IPS DF 6.9 (cell line): Measurements from ENCODE around the gene FOXI3.

Source experiments
- DNase-seq: peaks from one replicate; pipeline ENCODE4 v3.0.0-alpha.2; 2013; ENCODE audit warnings: low read depth, low spot score
- H3K27ac ChIP-seq: one replicate; pipeline ENCODE4 v1.5.1; 2013; ENCODE audit warnings: low read length, control low read depth
- H3K27me3 ChIP-seq: 2 replicates; pipeline ENCODE4 v1.6.1; 2013; ENCODE audit warnings: mild to moderate bottlenecking, low read length; ENCODE audit not compliant: control insufficient read depth, insufficient read depth
- H3K36me3 ChIP-seq: 2 replicates; pipeline ENCODE4 v1.6.1; 2013; ENCODE audit warnings: low read length; ENCODE audit not compliant: control insufficient read depth, insufficient read depth
- H3K4me1 ChIP-seq: 2 replicates; pipeline ENCODE4 v1.6.1; 2013; ENCODE audit warnings: low read length; ENCODE audit not compliant: control insufficient read depth, insufficient read depth
- H3K4me3 ChIP-seq: 2 replicates; pipeline ENCODE4 v1.5.1; 2013; ENCODE audit warnings: mild to moderate bottlenecking, low read length
- H3K9me3 ChIP-seq: 2 replicates; pipeline ENCODE4 v1.6.1; 2013; ENCODE audit warnings: low read length, inconsistent platforms; ENCODE audit not compliant: control insufficient read depth, insufficient read depth
- WGBS: extraction: QIAGEN DNeasy Blood & Tissue Kit; methylation state at CpG from one replicate; pipeline ENCODE4 v1.1.7; 2013; ENCODE audit warnings: mixed read lengths, missing lambda C conversion rate; ENCODE audit not compliant: insufficient read length, insufficient coverage; 5-methylcytosine and 5-hydroxymethylcytosine counted together

FOXI3 gene

GRCh38 chr2:88469202-88470114 is 17.0 kb upstream of the FOXI3 start:
- no peaks in the 10 kb centered on the region for H3K27me3 ChIP-seq
- H3K9me3 ChIP-seq: no peaks in the 10 kb centered on the region; the same call in 1 of the 2 replicates
- H3K4me3 ChIP-seq: no peak overlapping the region
- WGBS: 100% methylated on average over 1 of the region's 4 CpGs
- DNase-seq: no peak
- H3K4me1 ChIP-seq: peaks cover 5% of the 10 kb centered on the region; the same call in 1 of the 2 replicates
- no peaks in the 10 kb centered on the region for H3K36me3 ChIP-seq
- H3K27ac ChIP-seq: no peak overlapping the region

GRCh38 chr2:88464153-88464552 is 11.7 kb upstream of the FOXI3 start:
- Histone ChIP-seq H3K27me3 (no peaks in the 10 kb centered on the region), H3K27ac (no peak overlapping the region), H3K36me3 (no peaks in the 10 kb centered on the region), H3K4me3 (no peak overlapping the region), H3K9me3 (no peaks in the 10 kb centered on the region; the same call in 1 of the 2 replicates), H3K4me1 (no peaks in the 10 kb centered on the region)
- DNase-seq: no peak
- WGBS: no CpG with 5 or more reads among the region's 5 CpGs

- Histone ChIP-seq H3K27ac (no peak overlapping the region), H3K4me1 (peaks cover 2% of the 10 kb centered on the region; the same call in 1 of the 2 replicates), H3K27me3 (no peaks in the 10 kb centered on the region), H3K9me3 (no peaks in the 10 kb centered on the region), H3K4me3 (no peak overlapping the region), H3K36me3 (no peaks in the 10 kb centered on the region)
- WGBS: no CpG with 5 or more reads among the region's 1 CpG
- no peak for DNase-seq
Measured at GRCh38 chr2:88458633-88459032, 6.1 kb upstream of the FOXI3 start.

- H3K9me3 ChIP-seq: no peaks in the 10 kb centered on the region
- peaks cover 3% of the 10 kb centered on the region; the same call in 1 of the 2 replicates for H3K4me1 ChIP-seq
- H3K27me3 ChIP-seq: peaks cover 11% of the 10 kb centered on the region
- no CpG with 5 or more reads among the region's 29 CpGs for WGBS
- DNase-seq: no peak
- H3K36me3 ChIP-seq: peaks cover 3% of the 10 kb centered on the region; the same call in 1 of the 2 replicates
- H3K27ac ChIP-seq: no peak overlapping the region
- H3K4me3 ChIP-seq: peak overlapping the region; percentile 80; the same call in 1 of the 2 replicates
Measured at GRCh38 chr2:88452980-88453582, 588 bp upstream of the FOXI3 start.

GRCh38 chr2:88451811-88452564 is 505 bp downstream of the FOXI3 start:
- Histone ChIP-seq H3K36me3 (peaks cover 6% of the 10 kb centered on the region; the same call in 1 of the 2 replicates), H3K9me3 (no peaks in the 10 kb centered on the region), H3K27ac (no peak overlapping the region), H3K4me3 (peak overlapping the region; percentile 80), H3K4me1 (peaks cover 3% of the 10 kb centered on the region; the same call in 1 of the 2 replicates), H3K27me3 (peaks cover 11% of the 10 kb centered on the region)
- WGBS: no CpG with 5 or more reads among the region's 108 CpGs
- DNase-seq: no peak

GRCh38 chr2:88450925-88451810 is 1.3 kb downstream of the FOXI3 start:
- Histone ChIP-seq H3K4me1 (peaks cover 3% of the 10 kb centered on the region; the same call in 1 of the 2 replicates), H3K9me3 (no peaks in the 10 kb centered on the region), H3K27me3 (peaks cover 11% of the 10 kb centered on the region), H3K27ac (no peak overlapping the region), H3K4me3 (peak overlapping the region; percentile 80; the same call in 1 of the 2 replicates), H3K36me3 (peaks cover 6% of the 10 kb centered on the region; the same call in 1 of the 2 replicates)
- WGBS: no CpG with 5 or more reads among the region's 18 CpGs
- DNase-seq: no peak

- no CpG with 5 or more reads among the region's 10 CpGs for WGBS
- Histone ChIP-seq H3K27ac (no peak overlapping the region), H3K9me3 (no peaks in the 10 kb centered on the region), H3K4me3 (no peak overlapping the region), H3K4me1 (peaks cover 3% of the 10 kb centered on the region; the same call in 1 of the 2 replicates), H3K27me3 (peaks cover 11% of the 10 kb centered on the region), H3K36me3 (peaks cover 6% of the 10 kb centered on the region; the same call in 1 of the 2 replicates)
- no peak for DNase-seq
Measured at GRCh38 chr2:88450186-88450585, 2.3 kb downstream of the FOXI3 start.

- H3K27me3 ChIP-seq: peaks cover 11% of the 10 kb centered on the region
- WGBS: no CpG with 5 or more reads among the region's 8 CpGs
Measured at GRCh38 chr2:88448248-88448647, 4.2 kb downstream of the FOXI3 start.

GRCh38 chr2:88443353-88443938 is 9.0 kb downstream of the FOXI3 start:
- Histone ChIP-seq H3K4me3 (no peak overlapping the region), H3K9me3 (no peaks in the 10 kb centered on the region), H3K36me3 (0 out of 2 replicates have a peak, but pooled peaks cover 6% of the 10 kb centered on the region), H3K4me1 (peaks cover 7% of the 10 kb centered on the region; the same call in 1 of the 2 replicates), H3K27me3 (no peaks in the 10 kb centered on the region), H3K27ac (no peak overlapping the region)
- WGBS: no CpG with 5 or more reads among the region's 4 CpGs
- DNase-seq: no peak

More at GRCh38 chr2:88448248-88448647, 4.2 kb downstream of the FOXI3 start:
- DNase-seq: no peak
- H3K4me1 ChIP-seq: peaks cover 3% of the 10 kb centered on the region; the same call in 1 of the 2 replicates
- no peaks in the 10 kb centered on the region for H3K9me3 ChIP-seq
- H3K27ac ChIP-seq: no peak overlapping the region
- peaks cover 6% of the 10 kb centered on the region; the same call in 1 of the 2 replicates for H3K36me3 ChIP-seq
- H3K4me3 ChIP-seq: no peak overlapping the region
